HepG2 (cell line): ENCODE data around the gene ALDH3B1. TPM values are rescaled to one million over a fixed set of nuclear protein-coding genes. Genes with fewer than 3 reads are reported as not detected.

ENCODE experiments used
- ATAC-seq: fragments of 200-7000 bp; cut with Tn5 transposase; 3 replicates; pipeline ENCODE4 v1.9.1; 2020; ENCODE audit warnings: mild to moderate bottlenecking, moderate library complexity
- BruUV-seq: library from RNA; stranded (reverse); fragments of 400-500 nt; replicated peaks from 2 replicates; lab custom pipeline; 2021; lab: Mats Ljungman, UMichigan
- CTCF ChIA-PET: fragments of 300-600 bp; formaldehyde crosslinking; extraction: SDS; loops from one replicate; lab custom pipeline; 2021; ENCODE audit warnings: low total read pairs, inconsistent platforms, low intra/inter-chr PET ratio; lab: Yijun Ruan, JAX
- POLR2A ChIA-PET: fragments of 350-600 bp; sonication (Branson Sonifier 250); formaldehyde crosslinking; loops from one replicate; lab custom pipeline; 2020; ENCODE audit warnings: antibody characterized with exemption, inconsistent platforms; lab: Yijun Ruan, JAX
- DNase-seq: peaks from one replicate; pipeline ENCODE4 v3.0.0-alpha.2; 2015; ENCODE audit warnings: low spot score
- FAIRE-seq: peaks from 3 replicates; lab custom pipeline; 2011; peaks lifted over from hg19 to GRCh38; lab: Jason Lieb, UNC
- H2AFZ ChIP-seq: one replicate; pipeline ENCODE4 v1.6.1; 2011; ENCODE audit warnings: low read length, inconsistent platforms
- H3K27ac ChIP-seq: fragments of 300-600 bp; 3 replicates; pipeline ENCODE4 v1.8.0; 2011; ENCODE audit warnings: mixed run types, mild to moderate bottlenecking, mixed read lengths, low read length, inconsistent platforms; ENCODE audit not compliant: insufficient read depth; ENCODE audit errors: extremely low read length
- H3K27me3 ChIP-seq, 2 experiments: fragments of 200-600 bp in 1 of 2; 2 replicates in 1 of 2; 3 replicates in 1 of 2; pipeline versions ENCODE4 v1.6.0 to v1.8.0; 2011; ENCODE audit warnings: low read length in 2 of 2, mild to moderate bottlenecking in 2 of 2, moderate library complexity in 2 of 2, inconsistent platforms in 1 of 2; ENCODE audit not compliant: insufficient read depth in 2 of 2, control insufficient read depth in 1 of 2
- H3K36me3 ChIP-seq, 2 experiments: fragments of 200-600 bp in 1 of 2; replicated peaks in 1 of 2; 2 replicates in 1 of 2; 3 replicates in 1 of 2; pipeline versions ENCODE4 v1.5.1 to v1.8.0; 2011; ENCODE audit warnings: low read length in 2 of 2, inconsistent platforms in 1 of 2; ENCODE audit not compliant: insufficient read depth in 2 of 2, control insufficient read depth in 1 of 2
- H3K4me1 ChIP-seq: 2 replicates; pipeline ENCODE4 v1.5.1; 2012; ENCODE audit warnings: low read length, inconsistent platforms; ENCODE audit not compliant: insufficient read depth
- H3K4me2 ChIP-seq: 2 replicates; pipeline ENCODE4 v1.6.0; 2011; ENCODE audit warnings: low read depth, low read length, inconsistent platforms
- H3K4me3 ChIP-seq, 3 experiments: fragments of 200-600 bp in 1 of 3; sonication (generic), shearing (Covaris generic) in 1 of 3; replicated peaks in 1 of 3; 2 replicates each; pipeline ENCODE4 v1.5.1; 2011 to 2016; ENCODE audit warnings: low read length in 3 of 3, inconsistent platforms in 2 of 3, low read depth in 2 of 3, mild to moderate bottlenecking in 2 of 3, control low read depth in 1 of 3, mixed read lengths in 1 of 3; ENCODE audit not compliant: insufficient read depth in 1 of 3
- H3K79me2 ChIP-seq: one replicate; pipeline ENCODE4 v1.6.1; 2011; ENCODE audit warnings: low read length, inconsistent platforms; ENCODE audit not compliant: insufficient read depth
- H3K9ac ChIP-seq: 2 replicates; pipeline ENCODE4 v1.6.0; 2011; ENCODE audit warnings: mild to moderate bottlenecking, low read depth, low read length, inconsistent platforms; ENCODE audit not compliant: insufficient read depth
- H3K9me3 ChIP-seq: 2 replicates; pipeline ENCODE4 v1.5.1; 2012; ENCODE audit warnings: mild to moderate bottlenecking, low read length
- H4K20me1 ChIP-seq: 2 replicates; pipeline ENCODE4 v1.6.0; 2011; ENCODE audit warnings: inconsistent platforms, mild to moderate bottlenecking, low read length, moderate library complexity; ENCODE audit not compliant: insufficient read depth
- RBM22 ChIP-seq: fragments of 200-400 bp; formaldehyde crosslinking; optimal IDR thresholded peaks from 2 replicates; pipeline ENCODE3; 2017; ENCODE audit warnings: mild to moderate bottlenecking, low read length, moderate library complexity
- ZMYM3 ChIP-seq: sonication (generic); formaldehyde crosslinking; IDR thresholded peaks from 2 replicates; pipeline ENCODE4 v1.5.1; 2020; ENCODE audit warnings: mild to moderate bottlenecking, missing genetic modification reagents
- ZNF790 ChIP-seq: sonication (generic); formaldehyde crosslinking; IDR thresholded peaks from 2 replicates; pipeline ENCODE4 v1.8.0; 2022; ENCODE audit warnings: missing genetic modification reagents, mild to moderate bottlenecking, borderline replicate concordance
- WGBS: methylation state at CpG from one replicate; pipeline ENCODE4 v1.1.6; 2017; ENCODE audit warnings: low lambda C conversion rate; 5-methylcytosine and 5-hydroxymethylcytosine counted together
- in situ Hi-C: cut with HindIII; loops from 2 replicates; pipeline ENCODE4 v1.10.0; 2017; ENCODE audit warnings: low pct_unique_long_range_greater_than_20kb; ENCODE audit not compliant: extremely low pct_ligation_motif_present
- intact Hi-C: fragments of 100-400 bp; cut with micrococcal nuclease; formaldehyde crosslinking; loops from one replicate; pipeline ENCODE4 v1.10.0; 2022; ENCODE audit not compliant: unreplicated experiment
- polyA plus RNA-seq, 8 experiments: library from polyadenylated mRNA; depleted of rRNA in 3 of 8; stranded (reverse) in 7 of 8; unstranded in 1 of 8; fragments of >200 nt; fragmentation: Illumina TruSeq in 4 of 8; extraction: Trizol in 4 of 8; gene quantifications; 2 replicates each; pipeline versions ENCODE4 v1.2.1 to v1.2.3, GENCODE V29; 2011 to 2016; ENCODE audit warnings: low read depth in 4 of 8, missing spikeins in 1 of 8, mixed read lengths in 1 of 8; ENCODE audit not compliant: insufficient read depth in 1 of 8
- total RNA-seq, 5 experiments: library from RNA; depleted of rRNA; stranded (reverse); fragments of >200 nt; fragmentation: Illumina TruSeq; extraction: Trizol; gene quantifications; 2 replicates each; pipeline ENCODE4 v1.2.3, GENCODE V29; 2016; ENCODE audit warnings: low read depth in 1 of 5

Gene ALDH3B1
- total and polyA plus RNA-seq, 2 of the 13 experiments (the other 11 are each of a cell fraction or from before 2014, with no cell fraction given), result 4.0 to 6.7 TPM

DNA sequence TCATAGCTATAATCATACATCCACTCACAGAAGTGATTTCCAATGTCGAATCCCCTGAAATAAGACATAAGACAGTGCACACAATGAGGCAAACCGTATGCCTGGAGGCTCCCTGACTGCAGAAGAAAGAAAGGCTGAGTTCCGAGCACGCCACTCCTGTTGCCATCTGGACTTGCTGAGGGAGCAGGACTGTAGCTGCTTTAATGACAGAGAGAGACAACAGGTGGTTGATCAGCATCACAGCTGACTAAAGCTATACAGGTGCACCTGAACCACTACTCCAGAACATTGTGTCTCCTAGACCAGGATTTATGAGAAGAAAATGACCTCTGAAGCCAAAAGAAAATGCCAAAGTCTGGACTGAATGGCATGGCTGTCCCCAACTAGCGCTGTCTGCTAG, 55.7 kb downstream of the ALDH3B1 start:
- ATAC-seq, result no peak
- Histone ChIP-seq H3K9me3 (no peaks in the 10 kb centered on the region), H3K27me3 (no peaks in the 10 kb centered on the region)
- DNase-seq, result no peak
- BruUV-seq, result no TSS peak
- TF ChIP-seq ZMYM3 (CRISPR knock-in tag), result no peak
- TF ChIP-seq RBM22, result peak; percentile 55
- TF ChIP-seq, all 625 proteins: peak for 1
- Histone ChIP-seq H3K27ac (no peak overlapping the region), H3K4me2 (no peak overlapping the region), H3K9ac (no peak overlapping the region), H3K79me2 (no peaks in the 10 kb centered on the region), H2AFZ (no peak overlapping the region), H3K36me3 (peaks cover 65 to 97% of the 10 kb centered on the region in 2 experiments), H3K4me3 (no peak overlapping the region), H3K4me1 (no peaks in the 10 kb centered on the region), H4K20me1 (no peaks in the 10 kb centered on the region)
- in situ Hi-C loops (no loop called here), intact Hi-C loops (no loop called here)
- no peak for FAIRE-seq
- POLR2A ChIA-PET, result no interaction called here
- CTCF ChIA-PET, result no interaction called here
- 95% methylated on average over 5 of the region's 5 CpGs for WGBS

DNA sequence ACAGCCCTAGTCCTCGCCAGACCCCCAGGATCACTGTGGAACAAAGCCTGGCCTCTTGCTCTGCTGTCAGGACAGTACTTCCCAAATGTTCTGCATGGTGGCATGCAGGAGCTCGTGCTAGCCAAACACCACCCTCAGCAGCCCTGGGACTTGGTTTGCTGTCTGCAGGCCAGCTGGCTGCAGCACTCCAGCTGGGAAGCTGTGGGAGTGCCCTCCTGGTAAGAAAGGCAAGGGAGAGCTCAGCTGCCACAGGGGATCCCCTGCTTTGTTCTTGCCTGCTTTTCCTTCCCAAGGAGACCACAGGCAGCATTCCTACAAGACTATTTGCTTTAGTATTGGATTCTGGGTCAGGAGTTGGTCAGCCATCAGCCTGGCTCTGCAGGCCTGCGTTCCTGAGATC, 56.6 kb downstream of the ALDH3B1 start:
- intact Hi-C loops, result no loop called here
- in situ Hi-C loops, result no loop called here
- POLR2A ChIA-PET, result no interaction called here

More for the DNA sequence above, 56.6 kb downstream of the ALDH3B1 start:
- BruUV-seq, result no TSS peak
- Histone ChIP-seq H3K9ac (no peak overlapping the region), H2AFZ (no peak overlapping the region), H3K4me2 (no peak overlapping the region), H3K4me3 (no peak overlapping the region), H3K4me1 (no peaks in the 10 kb centered on the region), H3K27ac (no peak overlapping the region), H3K9me3 (no peaks in the 10 kb centered on the region), H3K79me2 (no peaks in the 10 kb centered on the region), H3K27me3 (no peaks in the 10 kb centered on the region), H3K36me3 (peaks cover 69 to 98% of the 10 kb centered on the region in 2 experiments), H4K20me1 (no peaks in the 10 kb centered on the region)
- WGBS, result 100% methylated on average over 2 of the region's 3 CpGs
- no peak for FAIRE-seq
- TF ChIP-seq RBM22, result peak; percentile 40
- TF ChIP-seq ZNF790 (CRISPR knock-in tag), result no peak
- CTCF ChIA-PET, result no interaction called here
- no peak for DNase-seq
- ATAC-seq, result no peak
